ENCODE measurements around the gene VARS2. TPM values are rescaled to one million over a fixed set of nuclear protein-coding genes. Genes with fewer than 3 reads are reported as not detected.
A peak's percentile ranks its signal among the peaks of the same experiment; 100 is the strongest.
"Not testable (repeated sequence)": the region's sequence is repeated elsewhere in the genome, so short reads cannot be mapped to it uniquely, and the experiment has no call there.

Gene VARS2
- total RNA-seq, 1 donor from 2014 or later, result 18.9 TPM

DNA sequence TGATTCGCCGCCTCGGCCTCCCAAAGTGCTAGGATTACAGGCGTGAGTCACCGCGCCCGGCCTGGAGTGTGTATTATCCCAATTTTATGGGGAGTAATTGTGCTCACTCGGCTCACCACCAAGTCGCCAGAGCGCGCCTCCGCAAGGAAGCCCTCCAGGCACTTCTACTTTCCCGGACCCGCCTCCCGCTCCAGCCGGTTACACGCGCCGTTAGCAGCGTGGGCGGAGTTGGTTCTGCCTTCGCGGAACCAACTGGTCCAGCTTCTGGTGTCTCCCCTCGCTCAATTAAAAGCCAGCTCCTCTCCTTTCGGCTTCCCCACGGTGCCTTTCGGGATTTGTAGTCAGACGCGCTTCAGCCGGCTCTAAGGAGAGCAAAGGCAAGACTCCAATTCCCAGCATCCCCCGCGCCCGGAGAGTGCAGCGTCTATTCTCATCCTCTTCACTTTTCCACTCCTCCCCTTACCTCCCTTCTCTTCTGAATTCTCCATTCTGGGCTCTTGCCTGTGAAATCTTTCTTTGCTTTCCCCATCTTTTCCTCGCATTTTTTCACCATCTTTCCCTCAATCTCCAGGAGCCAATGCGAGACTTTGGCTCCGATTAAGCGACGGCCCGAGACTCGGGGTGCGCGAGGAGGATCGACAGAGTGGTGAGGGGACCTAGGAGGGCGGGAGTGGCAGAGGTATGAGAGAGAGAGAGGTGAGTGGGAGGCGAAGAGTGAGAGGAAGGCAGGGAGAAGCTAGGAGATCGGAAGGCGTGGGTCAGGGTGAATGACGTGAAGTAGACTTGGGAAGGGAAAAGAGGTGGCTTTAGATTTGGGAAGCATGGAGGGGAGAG is 6.1 kb upstream of the VARS2 start, which contains the start of gene GTF2H4:
Gene GTF2H4, plus strand, starts transcription at position 450 of the 834 bp plus-strand sequence.
- TF ChIP-seq, protein P1, sequence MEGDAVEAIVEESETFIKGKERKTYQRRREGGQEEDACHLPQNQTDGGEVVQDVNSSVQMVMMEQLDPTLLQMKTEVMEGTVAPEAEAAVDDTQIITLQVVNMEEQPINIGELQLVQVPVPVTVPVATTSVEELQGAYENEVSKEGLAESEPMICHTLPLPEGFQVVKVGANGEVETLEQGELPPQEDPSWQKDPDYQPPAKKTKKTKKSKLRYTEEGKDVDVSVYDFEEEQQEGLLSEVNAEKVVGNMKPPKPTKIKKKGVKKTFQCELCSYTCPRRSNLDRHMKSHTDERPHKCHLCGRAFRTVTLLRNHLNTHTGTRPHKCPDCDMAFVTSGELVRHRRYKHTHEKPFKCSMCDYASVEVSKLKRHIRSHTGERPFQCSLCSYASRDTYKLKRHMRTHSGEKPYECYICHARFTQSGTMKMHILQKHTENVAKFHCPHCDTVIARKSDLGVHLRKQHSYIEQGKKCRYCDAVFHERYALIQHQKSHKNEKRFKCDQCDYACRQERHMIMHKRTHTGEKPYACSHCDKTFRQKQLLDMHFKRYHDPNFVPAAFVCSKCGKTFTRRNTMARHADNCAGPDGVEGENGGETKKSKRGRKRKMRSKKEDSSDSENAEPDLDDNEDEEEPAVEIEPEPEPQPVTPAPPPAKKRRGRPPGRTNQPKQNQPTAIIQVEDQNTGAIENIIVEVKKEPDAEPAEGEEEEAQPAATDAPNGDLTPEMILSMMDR (IDR thresholded peaks at IDR 0.05), result peak in 1 of 3 experiments; percentile 3
- peak; percentile 75 to 96 for TF ChIP-seq POLR2AphosphoS5 (IDR thresholded peaks at IDR 0.05; ENCODE audit: insufficient read depth in 1 of 2, low read depth in 1 of 2)
- TF ChIP-seq POLR2A (IDR thresholded peaks at IDR 0.05), result no peak
- Histone ChIP-seq H3K27me3 (no peaks in the 10 kb centered on the region), H3K9me3 (no peaks in the 10 kb centered on the region), H3K4me1 (peaks cover 17% of the 10 kb centered on the region), H3K36me3 (peaks cover 0 to 23% of the 10 kb centered on the region in 2 donors), H3K27ac (peak within 1 kb of the TSS; percentile 50), H3K4me3 (peak within 1 kb of the TSS; percentile 61 to 88)
- intact Hi-C loops (cut with DNase I), result no loop called here
- peak in 1 of 2 donors; percentile 98 for DNase-seq (ENCODE audit: extremely low spot score in 2 of 2)

DNA sequence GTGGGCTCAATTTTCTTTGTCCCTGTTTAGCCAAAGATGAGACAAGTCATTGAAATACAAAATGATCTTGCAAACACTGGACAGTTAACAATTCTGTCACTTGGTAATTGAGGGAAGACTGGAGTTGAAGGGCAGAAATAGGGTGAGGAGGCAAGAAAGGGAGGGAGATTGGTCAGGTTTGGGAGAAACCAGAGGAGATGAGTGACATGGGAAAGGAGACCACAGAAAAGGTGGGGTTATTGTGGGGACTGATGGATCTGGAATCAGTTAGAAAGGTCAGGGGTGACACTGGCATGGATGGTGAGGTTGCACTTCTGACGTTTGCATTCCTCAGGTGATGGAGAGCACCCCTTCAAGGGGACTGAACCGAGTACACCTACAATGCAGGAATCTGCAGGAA is 5.3 kb upstream of the VARS2 start:
- Histone ChIP-seq H3K27ac (peak overlapping the region; percentile 50), H3K4me3 (peak overlapping the region; percentile 61 to 88), H3K27me3 (no peaks in the 10 kb centered on the region), H3K4me1 (peaks cover 24% of the 10 kb centered on the region), H3K36me3 (peaks cover 0 to 23% of the 10 kb centered on the region in 2 donors), H3K9me3 (no peaks in the 10 kb centered on the region)
- intact Hi-C loops (cut with DNase I), result no loop called here
- no peak for DNase-seq (ENCODE audit: extremely low spot score in 2 of 2)
- TF ChIP-seq POLR2A (IDR thresholded peaks at IDR 0.05) (no peak), POLR2AphosphoS5 (IDR thresholded peaks at IDR 0.05; ENCODE audit: insufficient read depth in 1 of 2, low read depth in 1 of 2) (no peak)
- TF ChIP-seq, protein P1 (IDR thresholded peaks at IDR 0.05), result no peak

DNA sequence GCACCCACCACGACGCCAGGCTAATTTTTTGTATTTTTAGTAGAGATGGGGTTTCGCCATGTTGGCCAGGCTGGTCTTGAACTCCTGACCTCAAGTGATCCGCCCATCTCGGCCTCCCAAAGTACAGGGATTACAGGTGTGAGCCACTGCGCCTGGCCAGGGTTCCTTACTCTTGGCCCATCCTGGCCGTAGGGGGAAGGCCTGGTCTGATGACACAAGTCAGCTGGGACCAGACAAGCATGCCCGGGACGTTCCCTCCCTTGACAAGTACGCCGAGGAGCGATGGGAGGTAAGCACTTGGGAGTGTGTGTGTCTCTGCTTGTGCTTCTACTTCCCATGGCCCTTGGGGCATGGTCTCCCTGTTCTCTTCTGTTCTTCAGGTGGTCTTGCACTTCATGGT is 3.6 kb upstream of the VARS2 start:
- H3K4me3 ChIP-seq; DNase-seq (ENCODE audit: extremely low spot score in 2 of 2); H3K9me3 ChIP-seq; intact Hi-C loops (cut with DNase I); H3K27me3 ChIP-seq; H3K27ac ChIP-seq: not testable (repeated sequence)
- Histone ChIP-seq H3K36me3 (peaks cover 0 to 23% of the 10 kb centered on the region in 2 donors), H3K4me1 (peaks cover 36% of the 10 kb centered on the region)

DNA sequence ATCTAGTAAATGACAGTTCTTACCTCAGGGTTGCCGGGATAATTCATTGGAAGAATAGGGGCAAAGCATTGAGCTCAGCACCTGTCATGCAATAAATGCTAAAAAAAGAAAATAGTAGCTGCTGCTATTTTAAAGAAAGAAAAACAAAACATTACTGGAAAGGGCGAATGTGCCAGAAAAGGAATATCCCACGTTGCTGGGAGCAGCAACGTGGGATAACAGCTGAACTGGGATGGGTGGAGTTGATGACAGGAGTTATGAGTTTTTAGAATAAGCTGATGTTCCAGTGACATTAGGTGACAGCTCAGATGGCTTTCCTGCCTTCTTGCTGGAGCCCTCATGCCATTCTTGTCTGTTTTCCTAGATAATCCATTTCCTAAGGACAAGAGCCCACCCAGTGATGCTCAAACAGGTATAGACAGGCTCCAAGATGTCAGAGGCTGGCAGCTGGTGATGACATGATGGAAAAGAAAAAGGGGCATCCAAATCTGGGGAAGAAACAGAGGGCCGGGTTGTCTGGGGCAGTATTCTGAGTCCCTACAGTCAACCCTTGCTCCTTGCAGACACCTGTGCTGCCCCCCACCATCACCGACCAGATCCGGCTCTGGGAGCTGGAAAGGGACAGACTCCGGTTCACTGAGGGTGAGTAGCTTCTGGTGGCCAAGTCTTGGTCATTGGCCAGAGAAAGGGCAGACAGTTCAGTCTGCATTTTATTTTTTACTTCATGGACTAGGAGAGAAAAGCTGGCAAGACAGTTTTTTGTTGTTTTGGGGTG is 1.1 kb upstream of the VARS2 start:
- Histone ChIP-seq H3K4me1 (peaks cover 37% of the 10 kb centered on the region), H3K36me3 (peaks cover 0 to 23% of the 10 kb centered on the region in 2 donors), H3K9me3 (no peaks in the 10 kb centered on the region), H3K27me3 (no peaks in the 10 kb centered on the region), H3K4me3 (peak overlapping the region in 1 of 2 donors; percentile 56), H3K27ac (peak overlapping the region; percentile 94)
- no peak for DNase-seq (ENCODE audit: extremely low spot score in 2 of 2)
- intact Hi-C loops (cut with DNase I), result no loop called here
- TF ChIP-seq POLR2AphosphoS5 (IDR thresholded peaks at IDR 0.05; ENCODE audit: insufficient read depth in 1 of 2, low read depth in 1 of 2) (no peak), POLR2A (IDR thresholded peaks at IDR 0.05) (no peak)
- TF ChIP-seq, protein P1 (IDR thresholded peaks at IDR 0.05), result no peak

DNA sequence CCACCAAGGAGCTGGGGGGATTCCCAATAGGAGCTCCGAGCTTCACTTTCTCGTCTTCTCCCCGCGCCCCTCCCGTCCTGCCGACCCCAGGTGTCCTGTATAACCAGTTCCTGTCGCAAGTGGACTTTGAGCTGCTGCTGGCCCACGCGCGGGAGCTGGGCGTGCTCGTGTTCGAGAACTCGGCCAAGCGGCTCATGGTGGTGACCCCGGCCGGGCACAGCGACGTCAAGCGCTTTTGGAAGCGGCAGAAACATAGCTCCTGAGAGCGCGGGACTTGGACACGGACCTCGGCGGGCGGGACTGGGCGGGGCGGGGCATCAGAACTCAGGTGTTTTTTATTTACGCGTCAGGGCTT is 340 bp upstream of the VARS2 start:
- H3K27me3 ChIP-seq, result no peaks in the 10 kb centered on the region
- H3K27ac ChIP-seq, result peak overlapping the region; percentile 94
- DNase-seq (ENCODE audit: extremely low spot score in 2 of 2), result peak in 1 of 2 donors; percentile 91
- H3K36me3 ChIP-seq, result peaks cover 0 to 23% of the 10 kb centered on the region in 2 donors
- TF ChIP-seq POLR2AphosphoS5 (IDR thresholded peaks at IDR 0.05; ENCODE audit: insufficient read depth in 1 of 2, low read depth in 1 of 2) (no peak), POLR2A (IDR thresholded peaks at IDR 0.05) (no peak)
- TF ChIP-seq, protein P1 (IDR thresholded peaks at IDR 0.05), result no peak
- H3K9me3 ChIP-seq, result no peaks in the 10 kb centered on the region
- intact Hi-C loops (cut with DNase I), result no loop called here
- peaks cover 32% of the 10 kb centered on the region for H3K4me1 ChIP-seq
- H3K4me3 ChIP-seq, result peak overlapping the region; percentile 56 to 65
